Natural killer cell (primary cell): ENCODE measurements around the gene FHOD3. TPM values are rescaled to one million over a fixed set of nuclear protein-coding genes. Genes with fewer than 3 reads are reported as not detected.

Experiments used
- ATAC-seq, 3 donors: fragments of 150-1000 bp in 2 of 3; fragments of 200-7000 bp in 1 of 3; cut with Tn5 transposase; 1 replicate in 1 of 3; 2 replicates in 2 of 3; pipeline ENCODE4 v1.10.0; 2021; ENCODE audit warnings: mild to moderate bottlenecking in 2 of 3, moderate library complexity in 2 of 3
- DNase-seq, 2 donors: peaks; one replicate each; pipeline versions ENCODE4 v3.0.0 to v3.0.0-alpha.2; 2013 to 2021; ENCODE audit warnings: mixed read lengths in 1 of 2
- H3K27ac ChIP-seq: one replicate; pipeline ENCODE4 v1.5.1; 2013; ENCODE audit warnings: mild to moderate bottlenecking, low read length
- H3K27me3 ChIP-seq: one replicate; pipeline ENCODE4 v1.6.1; 2013; ENCODE audit warnings: low read length; ENCODE audit not compliant: control insufficient read depth, insufficient read depth
- H3K36me3 ChIP-seq: one replicate; pipeline ENCODE4 v1.6.1; 2013; ENCODE audit warnings: low read length; ENCODE audit not compliant: control insufficient read depth, insufficient read depth
- H3K4me1 ChIP-seq: one replicate; pipeline ENCODE4 v1.6.1; 2013; ENCODE audit warnings: low read length; ENCODE audit not compliant: control insufficient read depth, insufficient read depth
- H3K4me3 ChIP-seq: one replicate; pipeline ENCODE4 v1.5.1; 2013; ENCODE audit warnings: low read length
- H3K9me3 ChIP-seq: one replicate; pipeline ENCODE4 v1.6.1; 2013; ENCODE audit warnings: low read length; ENCODE audit not compliant: control insufficient read depth, insufficient read depth
- H3K27ac Mint-ChIP-seq, 2 donors: one replicate each; pipeline ENCODE4 v1.8.0; 2022; ENCODE audit warnings: mild to moderate bottlenecking in 2 of 2, mixed read lengths in 2 of 2, moderate library complexity in 1 of 2
- H3K27me3 Mint-ChIP-seq, 2 donors: one replicate each; pipeline ENCODE4 v1.8.0; 2022; ENCODE audit warnings: low read depth in 2 of 2, mixed read lengths in 2 of 2
- H3K36me3 Mint-ChIP-seq: one replicate; pipeline ENCODE4 v1.8.0; 2022; ENCODE audit warnings: mixed read lengths
- H3K4me1 Mint-ChIP-seq, 2 donors: one replicate each; pipeline ENCODE4 v1.8.0; 2022; ENCODE audit warnings: mixed read lengths in 2 of 2
- H3K4me3 Mint-ChIP-seq: one replicate; pipeline ENCODE4 v1.8.0; 2022; ENCODE audit warnings: mild to moderate bottlenecking, moderate library complexity, mixed read lengths
- H3K9me3 Mint-ChIP-seq, 2 donors: one replicate each; pipeline ENCODE4 v1.8.0; 2022; ENCODE audit warnings: mixed read lengths in 2 of 2
- WGBS: methylation state at CpG from one replicate; pipeline ENCODE4 v1.1.7; 2013; ENCODE audit warnings: missing lambda C conversion rate; ENCODE audit not compliant: insufficient coverage; 5-methylcytosine and 5-hydroxymethylcytosine counted together
- intact Hi-C: fragments of 100-400 bp; cut with micrococcal nuclease; formaldehyde crosslinking; loops from one replicate; pipeline ENCODE4 v1.14.2; 2022
- total RNA-seq, 4 donors: library from RNA; stranded (reverse); fragments of 120-200 nt in 1 of 4; gene quantifications; one replicate each; pipeline versions ENCODE4 v1.2.3 to v1.2.4, GENCODE V29; 2013 to 2022
- TF ChIP-seq, protein P1 (sequence below): fragments of 200-600 bp; IDR thresholded peaks from one replicate; pipeline ENCODE4 v1.8.0; 2022; ENCODE audit warnings: antibody characterized with exemption

Gene FHOD3
- total RNA-seq, 3 donors from 2014 or later (not counting 1 experiment from before 2014, with no cell fraction given) = not detected

DNA sequence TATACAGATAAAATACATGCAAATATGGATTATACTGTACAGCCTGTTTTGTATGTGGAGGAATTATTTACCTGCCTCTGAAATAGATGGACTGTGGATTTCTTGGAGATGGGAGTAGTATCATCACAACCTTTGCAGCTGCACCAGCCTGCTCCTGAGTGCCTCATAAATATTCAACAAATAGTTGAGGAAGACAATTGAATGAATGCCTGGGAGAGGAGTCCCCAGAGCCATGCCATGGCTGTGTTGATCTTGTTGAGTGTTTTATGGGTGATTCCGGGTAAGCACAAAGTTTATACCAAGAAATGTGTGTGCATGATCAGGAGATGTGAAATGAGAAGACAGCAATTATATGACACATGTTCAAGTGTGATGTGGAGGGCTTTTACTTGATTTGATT is 225.0 kb downstream of the FHOD3 start:
- WGBS = 88% methylated on average over 1 of the region's 1 CpG
- Histone ChIP-seq H3K9me3 (no peaks in the 10 kb centered on the region), H3K4me3 (no peak overlapping the region), H3K27me3 (no peaks in the 10 kb centered on the region), H3K27ac (no peak overlapping the region), H3K36me3 (no peaks in the 10 kb centered on the region), H3K4me1 (no peaks in the 10 kb centered on the region)
- H3K27ac Mint-ChIP-seq = no peak overlapping the region
- TF ChIP-seq, protein P1, sequence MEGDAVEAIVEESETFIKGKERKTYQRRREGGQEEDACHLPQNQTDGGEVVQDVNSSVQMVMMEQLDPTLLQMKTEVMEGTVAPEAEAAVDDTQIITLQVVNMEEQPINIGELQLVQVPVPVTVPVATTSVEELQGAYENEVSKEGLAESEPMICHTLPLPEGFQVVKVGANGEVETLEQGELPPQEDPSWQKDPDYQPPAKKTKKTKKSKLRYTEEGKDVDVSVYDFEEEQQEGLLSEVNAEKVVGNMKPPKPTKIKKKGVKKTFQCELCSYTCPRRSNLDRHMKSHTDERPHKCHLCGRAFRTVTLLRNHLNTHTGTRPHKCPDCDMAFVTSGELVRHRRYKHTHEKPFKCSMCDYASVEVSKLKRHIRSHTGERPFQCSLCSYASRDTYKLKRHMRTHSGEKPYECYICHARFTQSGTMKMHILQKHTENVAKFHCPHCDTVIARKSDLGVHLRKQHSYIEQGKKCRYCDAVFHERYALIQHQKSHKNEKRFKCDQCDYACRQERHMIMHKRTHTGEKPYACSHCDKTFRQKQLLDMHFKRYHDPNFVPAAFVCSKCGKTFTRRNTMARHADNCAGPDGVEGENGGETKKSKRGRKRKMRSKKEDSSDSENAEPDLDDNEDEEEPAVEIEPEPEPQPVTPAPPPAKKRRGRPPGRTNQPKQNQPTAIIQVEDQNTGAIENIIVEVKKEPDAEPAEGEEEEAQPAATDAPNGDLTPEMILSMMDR = no peak
- intact Hi-C loops = no loop called here
- H3K36me3 Mint-ChIP-seq = no peaks in the 10 kb centered on the region
- H3K4me3 Mint-ChIP-seq = no peak overlapping the region
- H3K4me1 Mint-ChIP-seq = no peaks in the 10 kb centered on the region
- peaks cover 9 to 10% of the 10 kb centered on the region in 2 donors for H3K27me3 Mint-ChIP-seq
- H3K9me3 Mint-ChIP-seq = no peaks in the 10 kb centered on the region
- DNase-seq = no peak
- ATAC-seq = no peak

DNA sequence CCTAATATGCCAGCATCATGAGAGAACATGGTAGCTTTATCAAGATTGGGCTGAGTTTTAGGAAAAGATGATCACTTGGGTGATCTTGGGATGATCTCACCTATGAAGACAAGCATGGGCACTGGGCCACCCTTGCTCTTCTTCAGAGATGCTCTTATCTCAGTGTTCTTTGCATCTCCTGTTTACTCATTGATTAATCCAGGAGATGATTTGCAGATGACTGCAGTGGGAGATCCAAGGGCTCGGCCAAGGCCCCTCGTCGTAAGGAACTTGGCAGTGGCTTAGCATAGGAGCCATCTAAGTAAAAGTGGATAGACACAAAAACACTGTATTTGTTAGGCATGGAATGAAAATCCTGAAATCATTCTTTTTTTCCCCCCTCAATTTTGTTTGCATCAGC is 228.4 kb downstream of the FHOD3 start:
- Histone ChIP-seq H3K4me1 (no peaks in the 10 kb centered on the region), H3K4me3 (no peak overlapping the region), H3K36me3 (no peaks in the 10 kb centered on the region), H3K27ac (no peak overlapping the region), H3K9me3 (no peaks in the 10 kb centered on the region), H3K27me3 (no peaks in the 10 kb centered on the region)
- intact Hi-C loops = no loop called here
- Mint-ChIP-seq H3K27ac (no peak overlapping the region), H3K4me3 (no peak overlapping the region), H3K36me3 (no peaks in the 10 kb centered on the region), H3K4me1 (no peaks in the 10 kb centered on the region), H3K9me3 (no peaks in the 10 kb centered on the region), H3K27me3 (peaks cover 9 to 10% of the 10 kb centered on the region in 2 donors)
- WGBS = 97% methylated on average over 3 of the region's 3 CpGs
- TF ChIP-seq, protein P1 = no peak
- no peak for ATAC-seq
- DNase-seq = no peak

DNA sequence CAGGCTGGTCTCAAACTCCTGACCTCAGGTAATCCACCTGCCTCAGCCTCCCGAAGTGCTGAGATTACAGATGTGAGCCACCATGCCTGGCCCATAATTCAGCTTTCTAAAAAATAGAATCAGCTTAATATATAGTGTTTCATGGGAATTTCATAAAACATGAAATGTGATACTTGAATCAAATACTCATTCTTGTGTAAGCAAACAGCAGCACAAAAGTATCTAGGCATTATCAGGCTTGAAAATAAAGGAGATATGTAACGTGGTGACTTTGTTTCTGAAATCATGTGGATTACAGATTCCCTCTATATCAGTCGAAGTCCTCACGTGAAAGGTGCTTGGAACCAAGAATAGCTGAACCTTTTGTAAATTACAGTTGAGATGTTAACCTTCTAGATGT is 229.1 kb downstream of the FHOD3 start:
- ATAC-seq = no peak
- 94% methylated on average over 4 of the region's 4 CpGs for WGBS

DNA sequence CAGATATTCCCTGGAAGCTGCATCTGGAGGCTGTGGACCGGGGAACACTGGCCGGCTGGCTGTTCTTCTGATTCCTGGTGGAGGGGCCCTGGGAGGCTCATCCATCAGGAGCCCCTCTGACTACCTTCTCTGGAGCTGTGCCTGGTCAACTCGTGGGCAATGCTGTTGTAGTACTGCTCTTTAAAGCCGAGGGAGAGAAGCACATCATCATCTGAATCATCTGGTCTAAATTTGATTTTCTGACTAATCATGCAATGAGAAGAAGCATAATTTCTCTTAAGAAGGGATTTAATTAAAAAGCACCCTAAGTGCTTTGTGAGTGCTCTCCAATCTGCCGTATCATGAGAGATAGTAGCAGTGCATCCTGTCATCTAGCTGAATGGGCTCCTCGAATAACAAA is 229.5 kb downstream of the FHOD3 start:
- Mint-ChIP-seq H3K9me3 (no peaks in the 10 kb centered on the region), H3K4me3 (no peak overlapping the region), H3K27ac (no peak overlapping the region), H3K4me1 (peaks cover 0 to 11% of the 10 kb centered on the region in 2 donors), H3K36me3 (no peaks in the 10 kb centered on the region), H3K27me3 (peaks cover 3 to 4% of the 10 kb centered on the region in 2 donors)
- peaks cover 4% of the 10 kb centered on the region for H3K4me1 ChIP-seq
- H3K27me3 ChIP-seq = no peaks in the 10 kb centered on the region
- no peak overlapping the region for H3K4me3 ChIP-seq
- H3K27ac ChIP-seq = no peak overlapping the region
- no peak for DNase-seq
- WGBS = 73% methylated on average over 6 of the region's 6 CpGs
- no peaks in the 10 kb centered on the region for H3K9me3 ChIP-seq
- ATAC-seq = no peak
- intact Hi-C loops = no loop called here
- H3K36me3 ChIP-seq = no peaks in the 10 kb centered on the region
- TF ChIP-seq, protein P1 = no peak

More for the DNA sequence above, 229.1 kb downstream of the FHOD3 start:
- TF ChIP-seq, protein P1 = no peak
- intact Hi-C loops = no loop called here
- no peak overlapping the region for H3K4me3 Mint-ChIP-seq
- H3K27me3 Mint-ChIP-seq = peaks cover 4 to 9% of the 10 kb centered on the region in 2 donors
- H3K4me1 Mint-ChIP-seq = peaks cover 0 to 7% of the 10 kb centered on the region in 2 donors
- H3K9me3 Mint-ChIP-seq = no peaks in the 10 kb centered on the region
- DNase-seq = no peak
- Histone ChIP-seq H3K4me1 (peaks cover 4% of the 10 kb centered on the region), H3K36me3 (no peaks in the 10 kb centered on the region), H3K9me3 (no peaks in the 10 kb centered on the region), H3K27ac (no peak overlapping the region), H3K27me3 (no peaks in the 10 kb centered on the region), H3K4me3 (no peak overlapping the region)
- no peak overlapping the region for H3K27ac Mint-ChIP-seq
- H3K36me3 Mint-ChIP-seq = no peaks in the 10 kb centered on the region
